ENCODE data around the gene CADM1. TPM values are rescaled to one million over a fixed set of nuclear protein-coding genes. Genes with fewer than 3 reads are reported as not detected.

The CADM1 gene
- total RNA-seq (2013; cell fraction: nucleolus; rRNA removed) = not detected in 2 replicates
- 0.06 TPM in 1 of 2 replicates, not detected in the other for total RNA-seq (2014; rRNA removed)
- total RNA-seq (2014; rRNA removed; fragmentation: Illumina TruSeq; extraction: Trizol) = 0.09 TPM in 1 of 2 replicates, not detected in the other
- total RNA-seq (2021) = 0.13 and 0.38 TPM in 2 replicates
- polyA plus RNA-seq (2011; ENCODE audit: low read depth) = 0.30 TPM
- polyA plus RNA-seq (2011; rRNA removed) = 0.20 and 0.48 TPM in 2 replicates
- polyA plus RNA-seq (2011; cell fraction: cytosol; rRNA removed) = 0.22 and 0.23 TPM in 2 replicates
- 0.79 and 1.1 TPM in 2 replicates for polyA plus RNA-seq (2011; cell fraction: nucleus; rRNA removed)
- polyA plus RNA-seq (2012) = 0.54 and 0.73 TPM in 2 replicates
- polyA plus RNA-seq (2014; fragmentation: Illumina TruSeq; extraction: Trizol) = 0.03 and 0.16 TPM in 2 replicates
- not detected for polyA plus RNA-seq (2014; fragmentation: Nextera tagmentation; extraction: Ambion mirVana)
- 0.14 TPM in 1 of 2 replicates, not detected in the other for polyA plus RNA-seq (2014; rRNA removed)
- polyA plus RNA-seq (2016; fragmentation: Nextera tagmentation; extraction: Ambion mirVana) = under 1 TPM; 0.15 to 0.21 TPM
- 0.22 and 0.41 TPM in 2 replicates for polyA minus RNA-seq (2011; rRNA and poly(A)+ RNA removed)
- polyA minus RNA-seq (2011; cell fraction: cytosol; rRNA and poly(A)+ RNA removed) = not detected in 2 replicates
- 0.24 and 1.1 TPM in 2 replicates for polyA minus RNA-seq (2011; cell fraction: nucleus; rRNA and poly(A)+ RNA removed)
- Bru-seq, nascent RNA = percentile 17 among the genes with signal in this experiment
- percentile 14 among the genes with signal in this experiment for BruChase-seq, experiment 1, labeled RNA remaining after a 6-hour chase
- percentile 14 among the genes with signal in this experiment for BruChase-seq, experiment 2, labeled RNA remaining after a 2-hour chase
- long read RNA-seq, experiment 1 = 0 reads
- long read RNA-seq, experiment 2, partial matches to known transcripts = 0 of 1 reads
- long read RNA-seq, experiment 2, other reads (novel, unspliced or antisense) = 1 of 1 reads

GRCh38 chr11:115504276-115505158 is at the start of gene CADM1:
TSS of gene CADM1 (minus strand) at chr11:115504415.
- no peak within 1 kb of the TSS for H3K4me3 ChIP-seq
- in situ Hi-C loops (cut with MboI) = no loop called here
- no peak within 1 kb of the TSS for H3K9ac ChIP-seq (ENCODE audit: control insufficient read depth, insufficient read depth, low read length)
- 58% methylated on average over 56 of the region's 76 CpGs for WGBS (ENCODE audit: insufficient coverage, insufficient replicate concordance, low lambda C conversion rate, missing lambda C conversion rate)
- H3K36me3 ChIP-seq (ENCODE audit: control insufficient read depth in 2 of 2, insufficient read depth in 2 of 2, low read length in 1 of 2) = no peaks in the 10 kb centered on the region
- H3K27ac ChIP-seq (ENCODE audit: control insufficient read depth, insufficient read depth) = no peak within 1 kb of the TSS
- DNase-seq (ENCODE audit: low read depth, low spot score) (no peak), FAIRE-seq (no peak), ATAC-seq (no peak)
- ChIA-PET POLR2A (no interaction called here), RAD21 (ENCODE audit: unreplicated experiment) (no interaction called here), CTCF (no interaction called here), SMC1A (ENCODE audit: uncharacterized antibody, unreplicated experiment) (no interaction called here)
- H4K20me1 ChIP-seq (ENCODE audit: control insufficient read depth, insufficient read depth) = no peaks in the 10 kb centered on the region
- intact Hi-C loops (cut with micrococcal nuclease; ENCODE audit: unreplicated experiment) = loop anchor here (10.0 kb wide), 1 partner anchor 420 kb away; no protein-coding TSS in a partner anchor
- TF ChIP-seq FOXM1 (IDR thresholded peaks at IDR 0.05; ENCODE audit: low read depth, low read length) (no peak), KAT2A (conservative IDR thresholded peaks at IDR 0.05; ENCODE audit: control insufficient read depth, low read depth, low read length) (no peak), ASH2L (IDR thresholded peaks at IDR 0.05; ENCODE audit: borderline replicate concordance, low read depth) (no peak), NFYB (IDR thresholded peaks at IDR 0.05; ENCODE audit: insufficient read depth, low read depth, low read length) (0 out of 2 replicates have a peak, but pooled peaks have one; percentile 12), SUZ12 (IDR thresholded peaks at IDR 0.05; ENCODE audit: unreplicated experiment) (peak; percentile 56), POLR2A (IDR thresholded peaks at IDR 0.05; ENCODE audit: low read depth, low read length) (peak; percentile 64; the same call in 1 of the 2 replicates), CTCF (IDR thresholded peaks at IDR 0.05 in 2 of 3, conservative IDR thresholded peaks at IDR 0.05 in 1 of 3; ENCODE audit: control insufficient read depth in 2 of 3, extremely low read depth in 1 of 3, insufficient read depth in 1 of 3, low read depth in 3 of 3, low read length in 3 of 3) (0 out of 6 replicates have a peak, but pooled peaks of 2 of the 3 experiments have one; percentile 3 to 18), TAF1 (IDR thresholded peaks at IDR 0.05; ENCODE audit: borderline replicate concordance, low read depth, low read length) (0 out of 2 replicates have a peak, but pooled peaks have one; percentile 14)
- no peaks in the 10 kb centered on the region for H3K4me1 ChIP-seq (ENCODE audit: control insufficient read depth, insufficient read depth, low read length)
- no peaks in the 10 kb centered on the region for H3K79me2 ChIP-seq (ENCODE audit: control insufficient read depth, insufficient read depth, low read length)
- no peaks in the 10 kb centered on the region; the same call in 2 of the 3 replicates for H3K9me3 ChIP-seq (replicated peaks; ENCODE audit: control insufficient read depth, insufficient read depth, low read length)
- H3K4me2 ChIP-seq (ENCODE audit: control insufficient read depth, insufficient read depth) = peak within 1 kb of the TSS; percentile 21; the same call in 1 of the 2 replicates
- no peak within 1 kb of the TSS for H2AFZ ChIP-seq (ENCODE audit: control insufficient read depth, low read depth, low read length)
- H3K27me3 ChIP-seq (replicated peaks in 1 of 2; ENCODE audit: control insufficient read depth in 2 of 2, insufficient read depth in 2 of 2, low read length in 1 of 2) = peaks cover 12 to 29% of the 10 kb centered on the region in 2 experiments
- no TSS peak for BruUV-seq (replicated peaks)
